ENCODE results near the gene GALNT3. TPM values are rescaled to one million over a fixed set of nuclear protein-coding genes. Genes with fewer than 3 reads are reported as not detected.

The GALNT3 gene
- polyA plus RNA-seq, 1 of the 3 experiments (the other 2 are of a cell fraction), result 0.05 TPM

GRCh38 chr2:165835363-165835762 lies 41.3 kb upstream of the GALNT3 start:
- CTCF ChIA-PET, result interaction anchor here (1.3 kb wide), 1 partner anchor 85 kb away, joined by 5 read pairs; no protein-coding TSS in a partner anchor
- TF ChIP-seq TCF12 (IDR thresholded peaks at IDR 0.05) (no peak), IRF3 (IDR thresholded peaks at IDR 0.05; ENCODE audit: low read depth, low read length) (no peak), RXRA (IDR thresholded peaks at IDR 0.05; ENCODE audit: borderline replicate concordance, low read depth) (no peak), GATA2 (CRISPR knock-in tag; IDR thresholded peaks at IDR 0.05) (no peak), YY1 (IDR thresholded peaks at IDR 0.05; ENCODE audit: low read depth) (no peak), RAD21 (IDR thresholded peaks at IDR 0.05; ENCODE audit: low read length) (no peak)
- WGBS (ENCODE audit: low lambda C conversion rate), result 82% methylated on average over 2 of the region's 2 CpGs

GRCh38 chr2:165833156-165833555 lies 39.1 kb upstream of the GALNT3 start:
- ChIA-PET POLR2A (no interaction called here), CTCF (no interaction called here)
- H3K4me2 ChIP-seq, result no peak overlapping the region; the same call in 1 of the 2 replicates
- H2AFZ ChIP-seq (ENCODE audit: low read depth), result no peak overlapping the region
- H3F3A ChIP-seq (replicated peaks; ENCODE audit: insufficient read depth), result peaks cover 3% of the 10 kb centered on the region
- 63% methylated on average over 4 of the region's 4 CpGs for WGBS (ENCODE audit: low lambda C conversion rate)
- no peak overlapping the region for H3K27ac ChIP-seq (ENCODE audit: low read depth in 2 of 2, low read length in 1 of 2)
- H3K79me2 ChIP-seq (ENCODE audit: insufficient read depth), result no peaks in the 10 kb centered on the region
- no peaks in the 10 kb centered on the region for H3K4me1 ChIP-seq (ENCODE audit: control insufficient read depth in 1 of 2, insufficient read depth in 2 of 2, low read depth in 1 of 2, low read length in 1 of 2)
- H3K4me3 ChIP-seq (ENCODE audit: low read depth in 2 of 2, low read length in 1 of 2), result no peak overlapping the region
- H4K20me1 ChIP-seq (ENCODE audit: insufficient read depth), result no peaks in the 10 kb centered on the region
- 0 out of 2 replicates have a peak, but pooled peaks have one; percentile 31 for TF ChIP-seq NFIC (IDR thresholded peaks at IDR 0.05; ENCODE audit: borderline replicate concordance)
- peak; percentile 82 for TF ChIP-seq JUND (IDR thresholded peaks at IDR 0.05)
- no peak for TF ChIP-seq TAF1 (IDR thresholded peaks at IDR 0.05; ENCODE audit: borderline replicate concordance, low read depth, low read length)
- peak; percentile 31; the same call in 1 of the 2 replicates for TF ChIP-seq TCF12 (IDR thresholded peaks at IDR 0.05)
- peak; percentile 50; the same call in 1 of the 2 replicates for TF ChIP-seq FOSL2 (IDR thresholded peaks at IDR 0.05; ENCODE audit: borderline replicate concordance, low read depth)
- no peak for TF ChIP-seq MXI1 (IDR thresholded peaks at IDR 0.05; ENCODE audit: low read depth, low read length)
- no peak for TF ChIP-seq IRF3 (IDR thresholded peaks at IDR 0.05; ENCODE audit: low read depth, low read length)
- no peaks in the 10 kb centered on the region for H3K27me3 ChIP-seq (ENCODE audit: insufficient read depth)
- no peaks in the 10 kb centered on the region for H3K9me2 ChIP-seq
- peaks cover 0 to 2% of the 10 kb centered on the region in 2 experiments for H3K36me3 ChIP-seq (replicated peaks in 1 of 2; ENCODE audit: control insufficient read depth in 1 of 2, insufficient read depth in 2 of 2, low read length in 1 of 2)
- no peaks in the 10 kb centered on the region for H3K9me3 ChIP-seq
- no peak overlapping the region for H3K9ac ChIP-seq
- no peak for DNase-seq

More at GRCh38 chr2:165835363-165835762, 41.3 kb upstream of the GALNT3 start:
- Histone ChIP-seq H3K9me2 (no peaks in the 10 kb centered on the region), H3K4me1 (ENCODE audit: control insufficient read depth in 1 of 2, insufficient read depth in 2 of 2, low read depth in 1 of 2, low read length in 1 of 2) (no peaks in the 10 kb centered on the region), H3F3A (replicated peaks; ENCODE audit: insufficient read depth) (peaks cover 3% of the 10 kb centered on the region), H3K27me3 (ENCODE audit: insufficient read depth) (no peaks in the 10 kb centered on the region), H3K27ac (ENCODE audit: low read depth in 2 of 2, low read length in 1 of 2) (no peak overlapping the region), H3K9me3 (no peaks in the 10 kb centered on the region), H3K9ac (no peak overlapping the region), H3K4me2 (no peak overlapping the region), H3K79me2 (ENCODE audit: insufficient read depth) (no peaks in the 10 kb centered on the region), H4K20me1 (ENCODE audit: insufficient read depth) (no peaks in the 10 kb centered on the region), H3K36me3 (replicated peaks in 1 of 2; ENCODE audit: control insufficient read depth in 1 of 2, insufficient read depth in 2 of 2, low read length in 1 of 2) (peaks cover 0 to 2% of the 10 kb centered on the region in 2 experiments), H3K4me3 (ENCODE audit: low read depth in 2 of 2, low read length in 1 of 2) (no peak overlapping the region), H2AFZ (ENCODE audit: low read depth) (0 out of 2 replicates have a peak overlapping the region, but pooled peaks have one; percentile 4)
- POLR2A ChIA-PET, result no interaction called here
- DNase-seq, result no peak
